ENCODE data around the gene ST6GALNAC6. TPM values are rescaled to one million over a fixed set of nuclear protein-coding genes. Genes with fewer than 3 reads are reported as not detected.

The ST6GALNAC6 gene
- total and polyA plus RNA-seq, 10 of the 15 experiments (the other 5 are each of a cell fraction or from before 2014, with no cell fraction given) = 0.40 to 27.0 (median 16.8) TPM

GRCh38 chr9:127885508-127886281, 13.7 kb downstream of the ST6GALNAC6 start (continued):
- TF ChIP-seq NR2F1 (conservative IDR thresholded peaks at IDR 0.05) (no peak), STAT1 (conservative IDR thresholded peaks at IDR 0.05) (no peak), TAF1 (IDR thresholded peaks at IDR 0.05; ENCODE audit: borderline replicate concordance, low read depth, low read length) (no peak)

GRCh38 chr9:127884976-127885490, 14.4 kb downstream of the ST6GALNAC6 start:
- no peak overlapping the region for H3K27ac ChIP-seq (ENCODE audit: control insufficient read depth, insufficient read depth)
- no peaks in the 10 kb centered on the region for H3K9me3 ChIP-seq (replicated peaks; ENCODE audit: control insufficient read depth, insufficient read depth, low read length)
- intact Hi-C loops (cut with micrococcal nuclease; ENCODE audit: unreplicated experiment) = loop anchor here (5.0 kb wide), 1 partner anchor 32 kb away; the partner anchor contains the start of gene ST6GALNAC4
- no peak for TF ChIP-seq EP300 (IDR thresholded peaks at IDR 0.05; ENCODE audit: borderline replicate concordance in 1 of 2, control insufficient read depth in 1 of 2, low read depth in 2 of 2, low read length in 2 of 2)
- no peak for TF ChIP-seq SMC3 (IDR thresholded peaks at IDR 0.05; ENCODE audit: borderline replicate concordance, low read length)
- TF ChIP-seq POLR2A (IDR thresholded peaks at IDR 0.05; ENCODE audit: low read depth, low read length) = peak; percentile 26; the same call in 1 of the 2 replicates
- DNase-seq (ENCODE audit: low read depth, low spot score) (no peak), ATAC-seq (no peak), FAIRE-seq (no peak)
- no peak overlapping the region for H3K4me2 ChIP-seq (ENCODE audit: control insufficient read depth, insufficient read depth)
- POLR2A ChIA-PET = interaction anchor here (1.3 kb wide), 1 partner anchor 10 kb away, joined by 4 read pairs; no protein-coding TSS in a partner anchor
- H3K27me3 ChIP-seq (replicated peaks in 1 of 2; ENCODE audit: control insufficient read depth in 2 of 2, insufficient read depth in 2 of 2, low read length in 1 of 2) = no peaks in the 10 kb centered on the region
- RAD21 ChIA-PET (ENCODE audit: unreplicated experiment) = no interaction called here
- SMC1A ChIA-PET (ENCODE audit: uncharacterized antibody, unreplicated experiment) = interaction anchor here (1.2 kb wide), 1 partner anchor 16 kb away, joined by 3 read pairs; no protein-coding TSS in a partner anchor
- BruUV-seq (replicated peaks) = no TSS peak
- no peak overlapping the region for H2AFZ ChIP-seq (ENCODE audit: control insufficient read depth, low read depth, low read length)
- 7% methylated on average over 15 of the region's 15 CpGs for WGBS (ENCODE audit: insufficient coverage, insufficient replicate concordance, low lambda C conversion rate, missing lambda C conversion rate)
- peaks cover 4% of the 10 kb centered on the region in 2 experiments; a peak in 3 of 4 replicates for H3K36me3 ChIP-seq (ENCODE audit: control insufficient read depth in 2 of 2, insufficient read depth in 2 of 2, low read length in 1 of 2)
- no peaks in the 10 kb centered on the region; the same call in 1 of the 2 replicates for H3K4me1 ChIP-seq (ENCODE audit: control insufficient read depth, insufficient read depth, low read length)
- H3K79me2 ChIP-seq (ENCODE audit: control insufficient read depth, insufficient read depth, low read length) = no peaks in the 10 kb centered on the region
- H4K20me1 ChIP-seq (ENCODE audit: control insufficient read depth, insufficient read depth) = no peaks in the 10 kb centered on the region
- no peak overlapping the region for H3K4me3 ChIP-seq
- H3K9ac ChIP-seq (ENCODE audit: control insufficient read depth, insufficient read depth, low read length) = no peak overlapping the region
- CTCF ChIA-PET = interaction anchor here (1.3 to 1.4 kb wide), 2 partner anchors 36 to 150 kb away, joined by 5 read pairs; partner anchors contain the start of gene TOR2A
- in situ Hi-C loops (cut with MboI) = no loop called here

Measured in GM12878 (cell line).